GM12864 (cell line): ENCODE data around the gene KCNK3.

Source experiments
- DNase-seq: peaks from one replicate; pipeline ENCODE4 v3.0.0-alpha.2; 2011; ENCODE audit warnings: low read depth
- H3K4me3 ChIP-seq: 2 replicates; pipeline ENCODE4 v1.5.1; 2011; ENCODE audit warnings: mild to moderate bottlenecking, low read depth, low read length, control low read depth
- TF ChIP-seq, protein P1 (sequence below): IDR thresholded peaks from 2 replicates; pipeline ENCODE4 v1.5.1; 2011; ENCODE audit warnings: low read depth, mild to moderate bottlenecking, moderate library complexity, low read length, control low read depth, inconsistent platforms; ENCODE audit errors: missing control alignments

KCNK3 gene

DNA sequence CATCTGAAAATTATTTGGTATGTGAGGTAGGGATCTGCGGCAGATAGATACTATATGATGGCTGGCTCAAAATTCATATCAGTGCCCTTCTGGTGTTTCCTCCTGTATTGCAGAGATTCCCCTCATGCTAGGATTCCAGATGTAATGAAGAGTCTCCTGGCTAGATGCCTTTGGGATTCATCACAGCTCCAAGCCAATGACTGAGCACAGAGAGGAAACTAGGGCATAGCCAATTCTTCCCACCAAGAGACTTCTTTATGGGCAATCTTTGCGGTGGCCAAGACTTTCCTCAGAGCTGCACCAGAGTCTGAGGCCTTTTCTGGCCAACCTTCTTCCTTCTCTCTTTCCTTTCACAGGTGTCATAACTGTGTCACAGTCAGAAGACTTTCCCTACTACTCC is 25.9 kb upstream of the KCNK3 start:
- DNase-seq, result no peak
- TF ChIP-seq, protein P1, sequence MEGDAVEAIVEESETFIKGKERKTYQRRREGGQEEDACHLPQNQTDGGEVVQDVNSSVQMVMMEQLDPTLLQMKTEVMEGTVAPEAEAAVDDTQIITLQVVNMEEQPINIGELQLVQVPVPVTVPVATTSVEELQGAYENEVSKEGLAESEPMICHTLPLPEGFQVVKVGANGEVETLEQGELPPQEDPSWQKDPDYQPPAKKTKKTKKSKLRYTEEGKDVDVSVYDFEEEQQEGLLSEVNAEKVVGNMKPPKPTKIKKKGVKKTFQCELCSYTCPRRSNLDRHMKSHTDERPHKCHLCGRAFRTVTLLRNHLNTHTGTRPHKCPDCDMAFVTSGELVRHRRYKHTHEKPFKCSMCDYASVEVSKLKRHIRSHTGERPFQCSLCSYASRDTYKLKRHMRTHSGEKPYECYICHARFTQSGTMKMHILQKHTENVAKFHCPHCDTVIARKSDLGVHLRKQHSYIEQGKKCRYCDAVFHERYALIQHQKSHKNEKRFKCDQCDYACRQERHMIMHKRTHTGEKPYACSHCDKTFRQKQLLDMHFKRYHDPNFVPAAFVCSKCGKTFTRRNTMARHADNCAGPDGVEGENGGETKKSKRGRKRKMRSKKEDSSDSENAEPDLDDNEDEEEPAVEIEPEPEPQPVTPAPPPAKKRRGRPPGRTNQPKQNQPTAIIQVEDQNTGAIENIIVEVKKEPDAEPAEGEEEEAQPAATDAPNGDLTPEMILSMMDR, result no peak
- H3K4me3 ChIP-seq, result no peak overlapping the region

DNA sequence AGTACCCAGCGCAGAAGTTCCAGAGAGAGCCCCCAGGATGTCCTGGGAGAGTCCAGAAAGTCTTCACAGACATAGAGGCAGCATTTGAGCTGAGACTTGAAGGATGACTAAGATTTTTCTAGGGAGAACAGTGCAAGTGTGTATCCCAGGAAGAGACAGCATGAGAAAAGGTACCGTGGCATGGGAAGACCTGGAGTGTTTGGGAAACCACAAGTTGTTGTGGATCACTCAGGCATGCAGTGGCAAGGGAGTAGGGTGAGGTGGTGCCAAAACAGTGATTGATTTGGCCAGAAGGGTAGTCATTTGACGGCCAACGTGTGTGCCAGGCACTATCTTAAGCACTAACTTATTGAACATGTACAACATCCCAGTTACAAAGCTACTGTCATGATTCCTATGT is 24.5 kb upstream of the KCNK3 start:
- no peak overlapping the region for H3K4me3 ChIP-seq
- TF ChIP-seq, protein P1, result no peak
- DNase-seq, result no peak

DNA sequence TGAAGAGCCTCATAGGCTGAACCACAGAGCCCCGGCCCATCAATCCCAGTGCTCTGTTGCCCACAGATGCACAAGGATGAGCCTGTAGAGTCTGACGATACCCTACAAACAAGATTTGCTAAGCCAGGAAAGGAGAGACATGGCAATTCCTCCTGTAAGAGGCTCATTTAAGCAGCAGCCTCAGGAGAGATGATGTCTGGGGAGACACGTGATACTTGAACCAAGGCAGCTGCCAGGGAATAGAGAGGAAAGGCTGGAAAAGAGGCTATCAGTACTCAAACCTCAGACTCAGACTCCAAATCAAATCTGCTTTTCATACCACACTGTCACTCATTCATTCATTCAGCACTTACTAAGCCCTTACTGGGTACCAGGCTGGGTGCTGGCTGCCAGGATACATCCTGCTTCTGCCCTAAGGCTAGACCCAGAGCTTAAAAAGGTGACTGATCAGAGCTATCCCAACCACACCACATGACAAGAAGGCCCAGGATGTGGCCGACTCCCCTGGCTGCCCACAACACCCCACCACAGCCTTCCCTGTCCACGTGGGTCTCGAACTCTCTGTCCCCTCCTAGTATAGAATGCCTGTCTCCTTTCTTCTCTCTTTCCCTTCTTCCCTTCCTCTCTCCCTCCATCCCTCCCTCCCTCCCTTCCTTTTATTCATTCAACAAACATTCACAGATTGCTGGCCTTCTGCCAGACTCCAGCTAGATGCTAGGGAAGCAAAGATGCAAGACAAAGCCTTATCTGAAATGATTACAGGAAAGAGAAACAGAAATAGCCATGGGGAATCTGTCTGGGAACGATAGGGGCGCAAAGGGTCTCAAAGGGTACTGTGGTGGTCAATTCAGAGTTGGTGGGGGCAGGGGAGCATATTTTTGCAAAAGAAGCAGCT is 23.4 kb upstream of the KCNK3 start:
- no peak overlapping the region for H3K4me3 ChIP-seq
- TF ChIP-seq, protein P1, result no peak
- DNase-seq, result no peak

DNA sequence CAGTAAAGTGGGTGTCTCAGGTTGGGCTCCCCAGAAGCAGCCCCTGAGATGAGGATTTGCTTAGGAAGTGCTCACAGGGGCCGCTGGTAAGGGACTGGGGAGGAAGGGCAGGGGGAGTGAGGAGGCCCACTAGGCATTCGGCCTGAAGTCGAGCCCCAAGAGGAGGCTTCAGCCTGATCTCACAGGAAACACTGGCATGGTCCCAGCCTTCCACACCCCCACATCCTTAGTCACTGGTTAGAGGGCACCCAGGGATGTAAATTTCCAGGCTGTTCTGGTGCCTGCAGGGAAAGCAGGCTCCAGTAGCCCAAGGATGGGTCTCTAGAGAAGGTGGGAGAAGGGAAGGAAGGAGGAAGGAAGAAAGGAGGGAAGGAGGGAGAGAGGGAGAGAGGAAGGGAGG is 22.4 kb upstream of the KCNK3 start:
- no peak for DNase-seq
- TF ChIP-seq, protein P1, result no peak
- H3K4me3 ChIP-seq, result no peak overlapping the region

DNA sequence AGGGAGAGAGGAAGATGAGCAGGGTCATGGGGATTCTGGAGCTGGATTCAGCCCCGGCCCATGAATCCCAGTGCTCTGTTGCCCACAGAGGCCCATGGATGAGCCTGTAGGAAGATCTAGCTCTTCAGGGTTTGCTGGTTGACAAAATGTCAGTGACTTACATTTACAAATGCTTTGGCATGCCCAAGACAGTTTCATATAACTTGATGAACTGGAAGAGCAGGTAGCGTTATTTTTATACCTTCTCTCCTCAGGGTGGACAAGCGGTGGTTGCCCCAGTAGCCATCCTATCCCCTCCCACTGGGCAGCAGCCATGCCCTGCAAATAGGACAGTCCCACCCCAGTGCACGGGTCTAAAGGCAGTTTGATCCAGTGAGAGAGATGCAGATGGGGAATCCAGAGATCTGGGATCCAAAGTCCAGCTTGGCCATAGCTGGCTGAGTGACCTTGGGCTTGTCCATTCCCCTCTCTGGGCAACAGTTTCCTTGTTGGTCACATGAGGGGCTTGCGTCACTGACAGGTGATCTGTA is 21.5 kb upstream of the KCNK3 start:
- DNase-seq, result no peak
- H3K4me3 ChIP-seq, result no peak overlapping the region
- TF ChIP-seq, protein P1, result no peak

DNA sequence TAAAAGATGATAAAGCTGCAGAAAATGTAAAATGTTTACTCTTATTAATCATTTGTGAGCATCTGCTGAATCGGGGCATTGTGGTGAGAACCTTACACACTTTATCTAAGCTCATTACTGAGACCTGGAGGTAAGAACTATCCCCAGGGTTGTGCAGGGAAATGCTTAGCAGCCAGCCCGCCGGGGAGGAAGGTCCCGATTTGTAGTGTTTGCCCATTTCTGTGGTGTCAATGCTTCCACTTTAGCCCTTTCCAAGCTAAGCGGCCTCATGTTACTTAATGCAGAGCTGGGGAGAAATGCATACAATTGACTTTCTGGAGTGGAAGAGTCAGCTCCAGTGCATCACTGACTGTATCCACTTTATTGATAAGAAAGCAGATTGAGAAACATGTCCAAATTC is 20.8 kb upstream of the KCNK3 start:
- TF ChIP-seq, protein P1, result no peak
- no peak overlapping the region for H3K4me3 ChIP-seq
- DNase-seq, result no peak
